PC-9 (cell line): ENCODE measurements around the gene SIRT2.

Source experiments
- CTCF ChIP-seq: fragments of 200-600 bp; sonication (generic); conservative IDR thresholded peaks from 2 replicates; pipeline ENCODE4 v1.6.1; 2017; ENCODE audit warnings: mixed run types, antibody characterized with exemption, mild to moderate bottlenecking, moderate library complexity
- EZH2 ChIP-seq: fragments of 200-600 bp; sonication (generic); IDR thresholded peaks from 2 replicates; pipeline ENCODE4 v1.8.0; 2017; ENCODE audit warnings: antibody characterized with exemption, low read depth

- TF ChIP-seq CTCF (no peak), EZH2 (no peak)
These were observed 59.4 kb downstream of the SIRT2 start for GRCh38 chr19:38839816-38840582.
